Chondrocyte (in vitro differentiated cells): ENCODE measurements around the gene THAP12. TPM values are rescaled to one million over a fixed set of nuclear protein-coding genes. Genes with fewer than 3 reads are reported as not detected.

Source experiments
- DNase-seq: peaks from one replicate; pipeline ENCODE4 v3.0.0; 2021; ENCODE audit warnings: mixed read lengths, low spot score
- H3K27ac Mint-ChIP-seq: one replicate; pipeline ENCODE4 v1.8.0; 2021; ENCODE audit warnings: mild to moderate bottlenecking, moderate library complexity, mixed read lengths; ENCODE audit not compliant: unreplicated experiment
- H3K27me3 Mint-ChIP-seq: 2 replicates; pipeline ENCODE4 v1.8.0; 2021; ENCODE audit warnings: low read depth, mixed read lengths
- H3K36me3 Mint-ChIP-seq: 2 replicates; pipeline ENCODE4 v1.8.0; 2021; ENCODE audit warnings: low read depth, mixed read lengths
- H3K4me1 Mint-ChIP-seq: 2 replicates; pipeline ENCODE4 v1.8.0; 2021; ENCODE audit warnings: low read depth, mild to moderate bottlenecking, mixed read lengths
- H3K4me3 Mint-ChIP-seq: one replicate; pipeline ENCODE4 v1.8.0; 2021; ENCODE audit warnings: mild to moderate bottlenecking, moderate library complexity, mixed read lengths; ENCODE audit not compliant: unreplicated experiment
- H3K9me3 Mint-ChIP-seq: 2 replicates; pipeline ENCODE4 v1.8.0; 2021; ENCODE audit warnings: low read depth, mixed read lengths
- CTCF ChIP-seq: fragments of 200-600 bp; sonication (generic); IDR thresholded peaks from 2 replicates; pipeline ENCODE4 v1.5.0; 2021; ENCODE audit warnings: antibody characterized with exemption, mild to moderate bottlenecking, moderate library complexity
- long read RNA-seq: library from polyadenylated mRNA; stranded (forward); transcript quantifications from one replicate; pipeline ENCODE4 v2.0.0, GENCODE V29; 2021
- total RNA-seq: library from RNA; stranded (reverse); gene quantifications from 3 replicates; pipeline ENCODE4 v1.2.1, GENCODE V29; 2021

THAP12 gene
- total RNA-seq, result 30.1 to 32.8 TPM (median 31.7 TPM) in 3 replicates
- long read RNA-seq, transcript THAP12-203 (6 exons, 882 nt), result minor isoform, 12 of 82 reads
- long read RNA-seq, transcript THAP12-201 (5 exons, 3,300 nt), result major isoform, 62 of 82 reads
- long read RNA-seq, partial matches to known transcripts, result 1 of 82 reads
- long read RNA-seq, other reads (novel, unspliced or antisense), result 7 of 82 reads

GRCh38 chr11:76380977-76381719 lies at the start of gene THAP12, which contains the start of gene GVQW3:
Gene THAP12, minus strand, starts transcription at chr11:76381132. Its CDS starts 296 bp downstream, at chr11:76380836.
Gene GVQW3, plus strand, starts transcription at chr11:76381323. Its CDS starts 506 bp downstream, at chr11:76381829.
- Mint-ChIP-seq H3K9me3 (no peaks in the 10 kb centered on the region), H3K36me3 (peaks cover 1% of the 10 kb centered on the region), H3K27ac (peak within 1 kb of the TSS; percentile 92), H3K4me1 (peaks cover 29% of the 10 kb centered on the region), H3K27me3 (no peaks in the 10 kb centered on the region), H3K4me3 (peak within 1 kb of the TSS; percentile 91)
- TF ChIP-seq CTCF, result peak; percentile 59
- DNase-seq, result peak; percentile 98

GRCh38 chr11:76426660-76427059 lies 45.7 kb upstream of the THAP12 start:
- H3K4me1 Mint-ChIP-seq, result no peaks in the 10 kb centered on the region
- peaks cover 3% of the 10 kb centered on the region for H3K27me3 Mint-ChIP-seq
- DNase-seq, result no peak
- TF ChIP-seq CTCF, result no peak
- H3K27ac Mint-ChIP-seq, result no peak overlapping the region
- no peak overlapping the region for H3K4me3 Mint-ChIP-seq
- H3K36me3 Mint-ChIP-seq, result no peaks in the 10 kb centered on the region
- no peaks in the 10 kb centered on the region for H3K9me3 Mint-ChIP-seq

GRCh38 chr11:76424891-76425290 lies 44.0 kb upstream of the THAP12 start:
- Mint-ChIP-seq H3K9me3 (no peaks in the 10 kb centered on the region), H3K27ac (no peak overlapping the region), H3K36me3 (no peaks in the 10 kb centered on the region), H3K4me3 (no peak overlapping the region), H3K27me3 (peaks cover 3% of the 10 kb centered on the region), H3K4me1 (no peaks in the 10 kb centered on the region)
- no peak for TF ChIP-seq CTCF
- no peak for DNase-seq

- no peak for TF ChIP-seq CTCF
- no peaks in the 10 kb centered on the region for H3K4me1 Mint-ChIP-seq
- H3K4me3 Mint-ChIP-seq, result no peak overlapping the region
- H3K9me3 Mint-ChIP-seq, result no peaks in the 10 kb centered on the region
- H3K36me3 Mint-ChIP-seq, result no peaks in the 10 kb centered on the region
- H3K27ac Mint-ChIP-seq, result no peak overlapping the region
- no peak for DNase-seq
- peaks cover 3% of the 10 kb centered on the region for H3K27me3 Mint-ChIP-seq
These were observed 43.4 kb upstream of the THAP12 start for GRCh38 chr11:76424379-76424778.

GRCh38 chr11:76419896-76420295 lies 39.0 kb upstream of the THAP12 start:
- Mint-ChIP-seq H3K36me3 (no peaks in the 10 kb centered on the region), H3K27me3 (peaks cover 6% of the 10 kb centered on the region), H3K9me3 (no peaks in the 10 kb centered on the region), H3K4me1 (no peaks in the 10 kb centered on the region), H3K27ac (no peak overlapping the region), H3K4me3 (no peak overlapping the region)
- peak; percentile 36 for TF ChIP-seq CTCF
- DNase-seq, result no peak
